ENCODE data around the gene NISCH.

Gene NISCH

DNA sequence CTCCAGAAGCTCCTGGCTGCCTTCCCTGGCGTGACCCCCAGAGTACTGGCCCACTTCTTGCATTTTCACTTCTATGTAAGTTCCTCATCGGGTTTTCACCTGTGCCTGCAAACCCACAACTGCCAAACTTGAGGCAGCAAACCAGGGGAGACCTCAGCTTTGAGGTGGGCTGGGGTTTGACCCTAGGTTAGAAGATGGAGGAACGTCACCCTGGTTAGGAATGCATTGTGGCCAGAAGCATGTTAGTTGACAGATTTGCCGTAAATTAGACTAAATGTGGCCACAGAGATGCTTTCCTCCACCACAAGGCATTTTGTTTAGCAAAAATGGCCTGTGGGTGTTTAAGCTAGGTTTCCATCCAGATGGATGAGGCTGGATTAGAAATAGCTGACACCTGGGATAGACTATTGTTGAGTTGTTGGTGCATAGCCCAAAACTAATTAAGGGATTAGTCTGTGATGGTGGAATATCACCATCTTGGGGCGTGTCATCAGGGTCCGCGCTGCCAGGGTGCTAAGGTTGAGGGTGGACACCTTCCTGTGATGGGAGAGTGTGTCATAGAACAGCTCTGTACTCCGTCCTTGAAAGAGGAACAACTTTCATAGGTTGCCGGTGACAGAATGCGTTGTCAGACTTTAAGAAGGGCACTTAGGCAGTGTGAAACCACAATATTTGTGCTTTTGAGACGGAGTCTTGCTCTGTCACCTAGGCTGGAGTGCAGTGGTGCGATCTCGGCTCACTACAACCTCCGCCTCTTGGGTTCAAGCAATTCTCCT, 3.6 kb downstream of the NISCH start:
- no peak for TF ChIP-seq CTCF (IDR thresholded peaks at IDR 0.05)

GRCh38 chr3:52461874-52462273, 6.5 kb downstream of the NISCH start:
- TF ChIP-seq CTCF (IDR thresholded peaks at IDR 0.05) = no peak

DNA sequence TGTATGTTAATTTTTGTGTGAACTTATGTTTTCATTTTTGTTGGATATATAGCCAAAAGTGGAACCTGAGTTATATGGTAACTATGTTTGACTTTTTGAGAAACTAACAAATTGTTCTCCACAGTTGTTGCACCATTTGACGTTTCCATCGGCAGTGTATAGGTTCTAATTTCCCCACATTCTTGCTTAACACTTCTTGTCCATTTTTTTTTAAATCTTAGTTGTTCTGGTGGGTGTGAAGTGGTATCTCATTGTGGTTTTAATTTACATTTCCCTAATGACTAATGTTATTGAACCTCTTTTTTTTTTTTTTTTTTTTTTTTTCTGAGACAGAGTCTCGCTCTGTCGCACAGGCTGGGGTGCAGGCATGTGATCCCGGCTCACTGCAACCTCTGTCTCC, 8.0 kb downstream of the NISCH start:
- TF ChIP-seq CTCF (IDR thresholded peaks at IDR 0.05) = no peak

GRCh38 chr3:52468336-52468735, 12.9 kb downstream of the NISCH start:
- TF ChIP-seq CTCF (IDR thresholded peaks at IDR 0.05) = no peak

DNA sequence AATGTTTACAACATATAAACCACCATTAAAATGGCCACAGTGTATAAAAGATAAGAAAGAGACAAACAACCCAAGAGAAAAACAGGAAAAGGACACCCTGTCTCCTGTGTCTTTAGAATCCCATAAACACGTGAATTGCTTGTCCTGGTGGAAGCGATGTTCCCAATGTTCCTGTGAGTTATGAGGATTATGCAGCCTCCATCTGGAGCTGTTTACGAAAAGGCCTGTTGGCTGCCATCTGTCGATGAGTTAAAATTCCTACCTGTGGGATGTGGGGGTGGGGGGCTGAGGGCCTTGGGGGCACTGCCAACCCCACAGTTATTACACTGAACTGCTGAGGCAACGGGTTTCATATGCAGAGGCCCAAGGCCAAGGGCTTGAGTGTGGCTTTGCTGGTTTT, 13.6 kb downstream of the NISCH start:
- TF ChIP-seq CTCF (IDR thresholded peaks at IDR 0.05) = no peak

GRCh38 chr3:52470920-52471319, 15.5 kb downstream of the NISCH start:
- TF ChIP-seq CTCF (IDR thresholded peaks at IDR 0.05) = no peak

DNA sequence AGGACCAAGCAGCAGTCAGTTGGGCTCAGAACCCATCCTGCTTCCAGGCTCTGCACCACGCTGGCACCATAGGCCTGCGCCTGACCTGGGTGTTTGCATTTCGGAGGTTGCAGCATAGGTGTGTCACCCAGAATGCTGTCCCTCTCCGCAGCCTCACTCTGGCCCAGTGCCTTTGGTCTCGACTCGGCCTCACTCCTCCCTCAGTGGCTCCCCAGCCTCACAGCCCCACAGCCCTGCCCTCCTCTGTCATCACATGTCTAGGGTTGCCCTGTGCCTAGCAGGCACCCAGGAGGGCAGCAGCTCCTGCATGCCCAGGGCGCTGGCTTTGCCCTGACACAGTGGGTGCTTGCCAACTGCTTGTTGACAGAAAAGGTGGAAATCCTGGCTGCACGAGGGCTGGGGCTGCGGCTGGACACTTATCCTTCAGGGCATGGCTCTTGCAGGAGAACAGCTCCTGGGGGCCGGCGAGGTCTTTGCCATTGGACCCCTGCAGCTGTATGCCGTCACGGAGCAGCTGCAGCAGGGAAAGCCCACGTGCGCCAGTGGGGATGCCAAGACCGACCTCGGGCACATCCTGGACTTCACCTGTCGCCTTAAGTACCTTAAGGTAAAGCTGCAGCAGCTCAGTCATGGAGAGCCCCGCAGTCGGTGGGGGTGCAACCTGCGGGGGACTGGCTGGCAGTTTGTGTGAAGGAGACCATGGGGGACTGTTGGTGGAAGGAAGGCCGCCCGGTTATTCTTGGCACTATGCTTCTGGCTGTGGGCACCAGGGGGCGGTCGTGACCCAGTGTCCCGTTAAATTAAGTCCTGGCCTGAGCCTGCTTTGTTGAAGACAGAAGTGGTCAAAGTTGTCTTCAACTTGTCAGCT, 16.2 kb downstream of the NISCH start:
- peak; percentile 92 for TF ChIP-seq CTCF (IDR thresholded peaks at IDR 0.05)
